ENCODE data around the gene GULP1.

GRCh38 chr2:188607501-188607900 is 315.8 kb downstream of the GULP1 start:
- TF ChIP-seq POLR2A (IDR thresholded peaks at IDR 0.05) (no peak), POLR2AphosphoS5 (IDR thresholded peaks at IDR 0.05) (no peak)
- TF ChIP-seq, protein P1, sequence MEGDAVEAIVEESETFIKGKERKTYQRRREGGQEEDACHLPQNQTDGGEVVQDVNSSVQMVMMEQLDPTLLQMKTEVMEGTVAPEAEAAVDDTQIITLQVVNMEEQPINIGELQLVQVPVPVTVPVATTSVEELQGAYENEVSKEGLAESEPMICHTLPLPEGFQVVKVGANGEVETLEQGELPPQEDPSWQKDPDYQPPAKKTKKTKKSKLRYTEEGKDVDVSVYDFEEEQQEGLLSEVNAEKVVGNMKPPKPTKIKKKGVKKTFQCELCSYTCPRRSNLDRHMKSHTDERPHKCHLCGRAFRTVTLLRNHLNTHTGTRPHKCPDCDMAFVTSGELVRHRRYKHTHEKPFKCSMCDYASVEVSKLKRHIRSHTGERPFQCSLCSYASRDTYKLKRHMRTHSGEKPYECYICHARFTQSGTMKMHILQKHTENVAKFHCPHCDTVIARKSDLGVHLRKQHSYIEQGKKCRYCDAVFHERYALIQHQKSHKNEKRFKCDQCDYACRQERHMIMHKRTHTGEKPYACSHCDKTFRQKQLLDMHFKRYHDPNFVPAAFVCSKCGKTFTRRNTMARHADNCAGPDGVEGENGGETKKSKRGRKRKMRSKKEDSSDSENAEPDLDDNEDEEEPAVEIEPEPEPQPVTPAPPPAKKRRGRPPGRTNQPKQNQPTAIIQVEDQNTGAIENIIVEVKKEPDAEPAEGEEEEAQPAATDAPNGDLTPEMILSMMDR (IDR thresholded peaks at IDR 0.05 in 8 of 11, conservative IDR thresholded peaks at IDR 0.05 in 3 of 11) = no peak

Measured in spleen (tissue), 7 donors.